Measurements from ENCODE around the gene SAMD11. TPM values are rescaled to one million over a fixed set of nuclear protein-coding genes. Genes with fewer than 3 reads are reported as not detected.
"Not testable (repeated sequence)": the region's sequence is repeated elsewhere in the genome, so short reads cannot be mapped to it uniquely, and the experiment has no call there.

Gene SAMD11
- total RNA-seq = 10 to 100 TPM in 2 of 4 donors, 1 to 10 TPM in 2; 2.6 to 15.9 (median 11.5) TPM

GRCh38 chr1:923131-923990 lies at the start of gene SAMD11:
TSS of gene SAMD11 (plus strand) at chr1:923923. CDS start at chr1:924432, 509 bp downstream.
- TF ChIP-seq EP300 (IDR thresholded peaks at IDR 0.05) = no peak
- no peak for TF ChIP-seq CTCF (IDR thresholded peaks at IDR 0.05)
- TF ChIP-seq POLR2A (IDR thresholded peaks at IDR 0.05) = no peak
- 9 to 16% methylated on average over 31 to 49 of the region's 72 CpGs for WGBS, 2 donors
- Histone ChIP-seq H3K36me3 (no peaks in the 10 kb centered on the region), H3K4me1 (peaks cover 0 to 56% (median 24%) of the 10 kb centered on the region in 4 donors), H3K4me3 (peak within 1 kb of the TSS; percentile 43 to 55 (median 46)), H3K27ac (peak within 1 kb of the TSS in 2 of 4 donors; percentile 46 to 79), H3K9me3 (no peaks in the 10 kb centered on the region), H3K27me3 (peaks cover 0 to 78% of the 10 kb centered on the region in 2 donors)
- DNase-seq (ENCODE audit: low spot score in 2 of 2) = peak; percentile 68 to 76

GRCh38 chr1:876428-877208 lies 47.1 kb upstream of the SAMD11 start:
- peaks cover 0 to 30% of the 10 kb centered on the region in 2 donors for H3K27me3 ChIP-seq
- not testable (repeated sequence) for H3K9me3 ChIP-seq; H3K27ac ChIP-seq; H3K36me3 ChIP-seq; DNase-seq (ENCODE audit: low spot score in 2 of 2); H3K4me3 ChIP-seq; H3K4me1 ChIP-seq
- 55 to 57% methylated on average over 4 to 8 of the region's 8 CpGs for WGBS, 2 donors

- H3K4me1 ChIP-seq; H3K36me3 ChIP-seq; H3K4me3 ChIP-seq; H3K9me3 ChIP-seq; H3K27ac ChIP-seq; DNase-seq (ENCODE audit: low spot score in 2 of 2): not testable (repeated sequence)
- peaks cover 0 to 28% of the 10 kb centered on the region in 2 donors for H3K27me3 ChIP-seq
- 43 to 71% methylated on average over 4 of the region's 5 CpGs for WGBS, 2 donors
These were observed 46.3 kb upstream of the SAMD11 start for GRCh38 chr1:877209-877986.

- not testable (repeated sequence) for H3K27ac ChIP-seq; H3K9me3 ChIP-seq; H3K4me1 ChIP-seq; H3K4me3 ChIP-seq; DNase-seq (ENCODE audit: low spot score in 2 of 2); H3K36me3 ChIP-seq
- H3K27me3 ChIP-seq = peaks cover 0 to 41% of the 10 kb centered on the region in 2 donors
- WGBS, 2 donors = 26 to 35% methylated on average over 2 of the region's 2 CpGs
These were observed 43.2 kb upstream of the SAMD11 start for GRCh38 chr1:880511-880910.

GRCh38 chr1:880915-881314 lies 42.8 kb upstream of the SAMD11 start:
- WGBS, 2 donors = 81 to 94% methylated on average over 2 of the region's 2 CpGs
- peaks cover 0 to 42% of the 10 kb centered on the region in 2 donors for H3K27me3 ChIP-seq
- not testable (repeated sequence) for H3K4me1 ChIP-seq; H3K27ac ChIP-seq; H3K9me3 ChIP-seq; H3K4me3 ChIP-seq; H3K36me3 ChIP-seq; DNase-seq (ENCODE audit: low spot score in 2 of 2)

- Histone ChIP-seq H3K27ac (no peak overlapping the region), H3K4me1 (no peaks in the 10 kb centered on the region), H3K36me3 (no peaks in the 10 kb centered on the region), H3K9me3 (no peaks in the 10 kb centered on the region), H3K4me3 (no peak overlapping the region), H3K27me3 (peaks cover 0 to 50% of the 10 kb centered on the region in 2 donors)
- 67% methylated on average over 1 of the region's 1 CpG for WGBS, 2 donors
- DNase-seq (ENCODE audit: low spot score in 2 of 2) = no peak
- no peak for TF ChIP-seq CTCF (IDR thresholded peaks at IDR 0.05)
- TF ChIP-seq EP300 (IDR thresholded peaks at IDR 0.05) = no peak
- no peak for TF ChIP-seq POLR2A (IDR thresholded peaks at IDR 0.05)
These were observed 37.4 kb upstream of the SAMD11 start for GRCh38 chr1:886311-886710.
